Endothelial cell of umbilical vein (primary cell): ENCODE measurements around the gene AOX1. TPM values are rescaled to one million over a fixed set of nuclear protein-coding genes. Genes with fewer than 3 reads are reported as not detected.

ENCODE experiments used
- BruUV-seq: library from RNA; stranded (reverse); fragments of 400-500 nt; replicated peaks from 2 replicates; lab custom pipeline; 2021; lab: Mats Ljungman, UMichigan
- CTCF ChIA-PET: fragments of 300-600, 350-600 bp; sonication (Branson Sonifier 250); formaldehyde crosslinking; loops from one replicate; lab custom pipeline; 2021; ENCODE audit warnings: antibody characterized with exemption, inconsistent platforms; lab: Charles Lee
- POLR2A ChIA-PET: fragments of 300-600, 350-600 bp; sonication (Branson Sonifier 250); formaldehyde crosslinking; loops from one replicate; lab custom pipeline; 2021; ENCODE audit warnings: antibody characterized with exemption, inconsistent platforms; lab: Charles Lee
- DNase-seq: peaks from one replicate; pipeline ENCODE4 v3.0.0-alpha.2; 2011; ENCODE audit warnings: low read depth, low spot score
- FAIRE-seq: peaks from 2 replicates; lab custom pipeline; 2011; peaks lifted over from hg19 to GRCh38; lab: Jason Lieb, UNC
- H2AFZ ChIP-seq: 2 replicates; pipeline ENCODE4 v1.6.0; 2012; ENCODE audit warnings: low read depth, low read length, control low read depth, inconsistent platforms
- H3K27ac ChIP-seq: 2 replicates; pipeline ENCODE4 v1.5.1; 2011; ENCODE audit warnings: low read depth, mild to moderate bottlenecking, control low read depth, low read length, moderate library complexity; ENCODE audit not compliant: insufficient read depth
- H3K27me3 ChIP-seq, 2 experiments: 2 replicates each; pipeline versions ENCODE4 v1.6.0 to v1.6.1; 2011; ENCODE audit warnings: low read length in 2 of 2, mixed read lengths in 1 of 2; ENCODE audit not compliant: control insufficient read depth in 2 of 2, insufficient read depth in 2 of 2
- H3K36me3 ChIP-seq, 2 experiments: 2 replicates in 1 of 2; 3 replicates in 1 of 2; pipeline ENCODE4 v1.5.1; 2011; ENCODE audit warnings: low read length in 2 of 2, mild to moderate bottlenecking in 1 of 2, moderate library complexity in 1 of 2; ENCODE audit not compliant: control insufficient read depth in 2 of 2, insufficient read depth in 2 of 2; ENCODE audit errors: extremely low read depth in 1 of 2
- H3K4me1 ChIP-seq: 3 replicates; pipeline ENCODE4 v1.5.1; 2011; ENCODE audit warnings: mild to moderate bottlenecking, low read length; ENCODE audit not compliant: control insufficient read depth, insufficient read depth; ENCODE audit errors: extremely low read depth
- H3K4me2 ChIP-seq: 2 replicates; pipeline ENCODE4 v1.6.1; 2011; ENCODE audit warnings: low read length, control low read depth, mixed read lengths; ENCODE audit not compliant: insufficient read depth
- H3K4me3 ChIP-seq, 3 experiments: fragments of 200-600 bp in 1 of 3; sonication (generic), shearing (Covaris generic) in 1 of 3; replicated peaks in 1 of 3; 2 replicates each; pipeline ENCODE4 v1.5.1; 2011 to 2016; ENCODE audit warnings: control low read depth in 3 of 3, low read length in 3 of 3, mild to moderate bottlenecking in 2 of 3, inconsistent platforms in 1 of 3, low read depth in 1 of 3, moderate library complexity in 1 of 3; ENCODE audit not compliant: insufficient read depth in 1 of 3
- H3K79me2 ChIP-seq: 2 replicates; pipeline ENCODE4 v1.6.0; 2012; ENCODE audit warnings: low read length, inconsistent platforms; ENCODE audit not compliant: control insufficient read depth, insufficient read depth
- H3K9ac ChIP-seq: replicated peaks from 2 replicates; pipeline ENCODE3; 2011; ENCODE audit warnings: low read length, control low read depth; ENCODE audit not compliant: insufficient read depth; ENCODE audit errors: extremely low read depth
- H3K9me1 ChIP-seq: replicated peaks from 3 replicates; pipeline ENCODE4 v1.6.0; 2011; ENCODE audit warnings: mild to moderate bottlenecking, low read length; ENCODE audit not compliant: control insufficient read depth, insufficient read depth; ENCODE audit errors: extremely low read depth
- H3K9me3 ChIP-seq: replicated peaks from 2 replicates; pipeline ENCODE4 v1.5.1; 2012; ENCODE audit warnings: low read length, inconsistent platforms; ENCODE audit not compliant: control insufficient read depth, insufficient read depth
- H4K20me1 ChIP-seq: replicated peaks from 2 replicates; pipeline ENCODE3; 2011; ENCODE audit warnings: mild to moderate bottlenecking, low read length; ENCODE audit not compliant: control insufficient read depth, insufficient read depth; ENCODE audit errors: extremely low read depth
- EZH2 ChIP-seq: IDR thresholded peaks from 2 replicates; pipeline ENCODE4 v1.6.1; 2012; ENCODE audit warnings: borderline replicate concordance, low read depth, mild to moderate bottlenecking, moderate library complexity, low read length, inconsistent platforms; ENCODE audit not compliant: severe bottlenecking
- FOS ChIP-seq: IDR thresholded peaks from 2 replicates; pipeline ENCODE4 v1.6.1; 2011; ENCODE audit warnings: mild to moderate bottlenecking, low read length, moderate library complexity, borderline replicate concordance; ENCODE audit not compliant: insufficient read depth
- GATA2 ChIP-seq: IDR thresholded peaks from 2 replicates; pipeline ENCODE4 v1.7.0; 2011; ENCODE audit warnings: low read depth, mild to moderate bottlenecking, moderate library complexity, mixed read lengths, low read length; ENCODE audit not compliant: insufficient read length, insufficient read depth
- JUN ChIP-seq: IDR thresholded peaks from 2 replicates; pipeline ENCODE4 v1.6.1; 2011; ENCODE audit warnings: borderline replicate concordance, low read depth; ENCODE audit not compliant: insufficient read length, insufficient read depth
- MYC ChIP-seq: IDR thresholded peaks from one replicate; pipeline ENCODE4 v1.6.1; 2011; ENCODE audit warnings: mild to moderate bottlenecking, low read depth, low read length
- POLR2A ChIP-seq: IDR thresholded peaks from 2 replicates; pipeline ENCODE4 v1.6.1; 2012; ENCODE audit warnings: low read depth, mild to moderate bottlenecking, control low read depth, low read length
- POLR2AphosphoS5 ChIP-seq: IDR thresholded peaks from 2 replicates; pipeline ENCODE4 v1.6.1; 2012; ENCODE audit warnings: low read depth, mild to moderate bottlenecking, control low read depth, low read length, moderate library complexity; ENCODE audit not compliant: insufficient read depth
- dilution Hi-C: fragments of 300-500 bp; cut with MboI; formaldehyde crosslinking; loops from one replicate; pipeline ENCODE4 v1.15.0; 2019; ENCODE audit warnings: low sequenced_read_pairs; ENCODE audit not compliant: extremely low pct_ligation_motif_present
- intact Hi-C: fragments of 100-400 bp; cut with micrococcal nuclease; formaldehyde crosslinking; loops from one replicate; pipeline ENCODE4 v1.10.0; 2022
- polyA plus RNA-seq, 4 experiments: library from polyadenylated mRNA; depleted of rRNA in 3 of 4; stranded (reverse) in 3 of 4; unstranded in 1 of 4; fragments of >200 nt; gene quantifications; 2 replicates each; pipeline versions ENCODE4 v1.2.1 to v1.2.3, GENCODE V29; 2011 to 2012; ENCODE audit warnings: missing spikeins in 1 of 4
- total RNA-seq: library from RNA; stranded (reverse); gene quantifications from 2 replicates; pipeline ENCODE4 v1.2.3, GENCODE V29; 2021
- TF ChIP-seq, protein P1 (sequence below): IDR thresholded peaks from 2 replicates; pipeline ENCODE4 v1.6.1; 2011; ENCODE audit not compliant: insufficient read depth, insufficient read length
- TF ChIP-seq, protein P2 (sequence below), 2 donors: IDR thresholded peaks; 1 replicate in 1 of 2; 2 replicates in 1 of 2; pipeline ENCODE4 v1.5.1; 2011; ENCODE audit warnings: low read length in 2 of 2, mild to moderate bottlenecking in 2 of 2, moderate library complexity in 2 of 2, control low read depth in 1 of 2, inconsistent platforms in 1 of 2, low read depth in 1 of 2; ENCODE audit not compliant: insufficient read depth in 1 of 2; ENCODE audit errors: extremely low read depth in 1 of 2

Gene AOX1
- total and polyA plus RNA-seq, 2 donors (not counting 3 experiments of a cell fraction or from before 2014, with no cell fraction given): 0.03 to 0.46 TPM

DNA sequence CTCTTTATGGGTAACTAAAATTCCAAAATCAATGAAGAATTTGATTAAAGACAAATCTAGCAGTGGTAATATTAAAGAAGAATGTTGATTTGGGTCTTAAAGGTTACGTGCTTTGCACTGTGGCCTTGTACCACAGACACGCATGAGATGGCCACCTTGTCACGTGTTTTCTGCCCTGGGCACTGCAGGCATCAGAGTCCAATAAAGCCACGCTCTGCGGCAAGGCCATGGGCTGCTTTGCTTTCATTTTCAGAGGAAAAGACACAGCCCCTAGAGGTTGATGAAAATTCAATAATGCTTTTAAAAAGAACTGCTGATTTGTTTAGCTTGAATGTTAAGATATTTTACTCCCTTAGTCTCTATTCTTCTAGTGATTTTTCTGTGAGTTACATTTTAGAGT lies 30.4 kb downstream of the AOX1 start:
- no peaks in the 10 kb centered on the region for H3K36me3 ChIP-seq
- no peak overlapping the region for H3K4me2 ChIP-seq
- dilution Hi-C loops (no loop called here), intact Hi-C loops (no loop called here)
- ChIA-PET POLR2A (no interaction called here), CTCF (interaction anchor here (1.5 to 2.9 kb wide), 2 partner anchors 12 to 87 kb away, joined by 4 to 7 read pairs; no protein-coding TSS in a partner anchor)
- H3K79me2 ChIP-seq: no peaks in the 10 kb centered on the region
- H3K9me1 ChIP-seq: no peaks in the 10 kb centered on the region
- no peak overlapping the region for H2AFZ ChIP-seq
- H3K27me3 ChIP-seq: no peaks in the 10 kb centered on the region
- H3K9me3 ChIP-seq: no peaks in the 10 kb centered on the region
- no peak overlapping the region for H3K27ac ChIP-seq
- no TSS peak for BruUV-seq
- H3K9ac ChIP-seq: no peak overlapping the region
- FAIRE-seq (no peak), DNase-seq (no peak)
- H4K20me1 ChIP-seq: no peaks in the 10 kb centered on the region
- no peak overlapping the region for H3K4me3 ChIP-seq
- TF ChIP-seq JUN (no peak), FOS (no peak), POLR2A (no peak), EZH2 (no peak), POLR2AphosphoS5 (no peak), MYC (no peak), GATA2 (no peak)
- TF ChIP-seq, protein P1, sequence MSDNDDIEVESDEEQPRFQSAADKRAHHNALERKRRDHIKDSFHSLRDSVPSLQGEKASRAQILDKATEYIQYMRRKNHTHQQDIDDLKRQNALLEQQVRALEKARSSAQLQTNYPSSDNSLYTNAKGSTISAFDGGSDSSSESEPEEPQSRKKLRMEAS: no peak
- TF ChIP-seq, protein P2, sequence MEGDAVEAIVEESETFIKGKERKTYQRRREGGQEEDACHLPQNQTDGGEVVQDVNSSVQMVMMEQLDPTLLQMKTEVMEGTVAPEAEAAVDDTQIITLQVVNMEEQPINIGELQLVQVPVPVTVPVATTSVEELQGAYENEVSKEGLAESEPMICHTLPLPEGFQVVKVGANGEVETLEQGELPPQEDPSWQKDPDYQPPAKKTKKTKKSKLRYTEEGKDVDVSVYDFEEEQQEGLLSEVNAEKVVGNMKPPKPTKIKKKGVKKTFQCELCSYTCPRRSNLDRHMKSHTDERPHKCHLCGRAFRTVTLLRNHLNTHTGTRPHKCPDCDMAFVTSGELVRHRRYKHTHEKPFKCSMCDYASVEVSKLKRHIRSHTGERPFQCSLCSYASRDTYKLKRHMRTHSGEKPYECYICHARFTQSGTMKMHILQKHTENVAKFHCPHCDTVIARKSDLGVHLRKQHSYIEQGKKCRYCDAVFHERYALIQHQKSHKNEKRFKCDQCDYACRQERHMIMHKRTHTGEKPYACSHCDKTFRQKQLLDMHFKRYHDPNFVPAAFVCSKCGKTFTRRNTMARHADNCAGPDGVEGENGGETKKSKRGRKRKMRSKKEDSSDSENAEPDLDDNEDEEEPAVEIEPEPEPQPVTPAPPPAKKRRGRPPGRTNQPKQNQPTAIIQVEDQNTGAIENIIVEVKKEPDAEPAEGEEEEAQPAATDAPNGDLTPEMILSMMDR (IDR thresholded peaks at IDR 0.05; ENCODE audit: extremely low read depth in 1 of 2, insufficient read depth in 1 of 2, low read depth in 1 of 2, low read length in 2 of 2): no peak
- H3K4me1 ChIP-seq: no peaks in the 10 kb centered on the region
